Bronchial epithelial cell (primary cell): ENCODE measurements around the gene TM9SF4. TPM values are rescaled to one million over a fixed set of nuclear protein-coding genes. Genes with fewer than 3 reads are reported as not detected.

Experiments
- DNase-seq: peaks from one replicate; pipeline ENCODE4 v3.0.0-alpha.2; 2010; ENCODE audit warnings: low read depth
- FAIRE-seq: peaks from 2 replicates; lab custom pipeline; 2011; peaks lifted over from hg19 to GRCh38; lab: Jason Lieb, UNC
- H3K27me3 ChIP-seq: 2 replicates; pipeline ENCODE4 v1.5.1; 2011; ENCODE audit warnings: low read length; ENCODE audit not compliant: control insufficient read depth, insufficient read depth
- H3K36me3 ChIP-seq: 2 replicates; pipeline ENCODE4 v1.5.1; 2011; ENCODE audit warnings: low read length; ENCODE audit not compliant: control insufficient read depth, insufficient read depth
- H3K4me3 ChIP-seq: 2 replicates; pipeline ENCODE4 v1.5.1; 2011; ENCODE audit warnings: mild to moderate bottlenecking, low read depth, low read length, control low read depth
- CTCF ChIP-seq: IDR thresholded peaks from 2 replicates; pipeline ENCODE4 v1.5.1; 2011; ENCODE audit warnings: mild to moderate bottlenecking, moderate library complexity, low read length, control low read depth, inconsistent platforms; ENCODE audit not compliant: insufficient read depth, severe bottlenecking
- total RNA-seq: library from RNA; depleted of rRNA; stranded (reverse); fragments of >200 nt; gene quantifications from 2 replicates; pipeline ENCODE4 v1.2.1, GENCODE V29; 2014

The TM9SF4 gene
- total RNA-seq, 1 donor from 2014 or later = 19.0 TPM

DNA sequence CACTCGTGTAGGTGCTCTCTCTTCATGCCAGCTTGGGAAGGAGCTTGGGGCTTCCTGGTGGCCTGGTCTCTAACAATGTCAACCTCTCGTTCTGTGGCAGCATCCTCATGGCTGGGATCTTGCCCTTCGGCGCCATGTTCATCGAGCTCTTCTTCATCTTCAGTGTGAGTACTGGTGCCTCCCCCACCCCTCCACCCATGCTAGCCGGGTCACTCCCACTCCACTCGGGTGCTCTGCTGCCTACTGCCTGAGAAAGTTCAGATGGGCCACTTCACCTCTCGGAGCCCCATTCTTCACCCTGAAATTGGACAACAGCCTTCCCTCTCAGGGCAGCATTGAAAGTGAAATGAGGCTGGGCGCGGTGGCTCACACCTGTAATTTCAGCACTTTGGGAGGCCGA, 48.8 kb downstream of the TM9SF4 start:
- H3K27me3 ChIP-seq = no peaks in the 10 kb centered on the region
- TF ChIP-seq CTCF = no peak
- peaks cover 35% of the 10 kb centered on the region for H3K36me3 ChIP-seq
- DNase-seq (no peak), FAIRE-seq (no peak)
- H3K4me3 ChIP-seq = no peak overlapping the region

GRCh38 chr20:32158943-32159660, 49.6 kb downstream of the TM9SF4 start:
- no peak for TF ChIP-seq CTCF
- Histone ChIP-seq H3K4me3 (no peak overlapping the region), H3K36me3 (peaks cover 32% of the 10 kb centered on the region), H3K27me3 (no peaks in the 10 kb centered on the region)
- DNase-seq = peak; percentile 40
- no peak for FAIRE-seq

DNA sequence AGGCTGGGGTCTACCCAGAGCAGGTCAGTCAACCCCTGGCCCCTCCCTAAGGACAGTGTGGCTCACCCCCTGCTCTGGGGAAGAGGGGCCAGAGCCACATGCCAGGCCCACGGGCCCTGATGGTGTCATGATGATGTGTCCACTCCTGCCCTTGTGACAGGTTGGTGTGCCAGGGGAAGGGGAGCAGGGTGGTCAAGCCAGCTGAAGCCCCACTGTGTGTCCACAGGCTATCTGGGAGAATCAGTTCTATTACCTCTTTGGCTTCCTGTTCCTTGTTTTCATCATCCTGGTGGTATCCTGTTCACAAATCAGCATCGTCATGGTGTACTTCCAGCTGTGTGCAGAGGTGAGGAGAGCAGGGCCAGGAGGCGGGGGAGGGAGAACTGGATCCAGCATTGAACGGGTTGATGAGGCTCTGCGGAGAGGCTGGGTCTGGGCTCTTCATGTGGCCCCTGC, 50.3 kb downstream of the TM9SF4 start:
- DNase-seq (no peak), FAIRE-seq (no peak)
- H3K36me3 ChIP-seq = peaks cover 32% of the 10 kb centered on the region
- no peaks in the 10 kb centered on the region for H3K27me3 ChIP-seq
- no peak for TF ChIP-seq CTCF
- no peak overlapping the region for H3K4me3 ChIP-seq

DNA sequence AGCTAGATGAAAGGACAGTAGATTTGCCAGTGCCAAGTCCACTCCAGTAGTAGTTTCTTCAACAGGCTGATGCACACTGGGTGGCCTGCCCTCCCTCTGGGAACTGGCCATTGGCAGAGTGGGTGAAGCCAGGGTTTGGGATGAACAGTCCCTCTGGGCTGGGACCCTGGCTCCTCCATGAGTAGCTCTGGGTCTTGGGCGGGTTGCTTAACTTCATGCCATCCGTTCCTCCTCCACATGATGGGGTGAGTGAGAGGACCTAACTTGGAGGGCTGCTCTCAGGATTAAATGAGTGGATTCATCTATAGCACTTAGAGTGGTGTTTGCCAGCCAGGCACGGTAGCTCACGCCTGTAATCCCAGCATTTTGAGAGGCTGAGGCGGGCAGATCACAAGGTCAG, 50.8 kb downstream of the TM9SF4 start:
- H3K27me3 ChIP-seq = no peaks in the 10 kb centered on the region
- H3K36me3 ChIP-seq = peaks cover 32% of the 10 kb centered on the region
- TF ChIP-seq CTCF = no peak
- FAIRE-seq = no peak
- DNase-seq = no peak
- no peak overlapping the region for H3K4me3 ChIP-seq

DNA sequence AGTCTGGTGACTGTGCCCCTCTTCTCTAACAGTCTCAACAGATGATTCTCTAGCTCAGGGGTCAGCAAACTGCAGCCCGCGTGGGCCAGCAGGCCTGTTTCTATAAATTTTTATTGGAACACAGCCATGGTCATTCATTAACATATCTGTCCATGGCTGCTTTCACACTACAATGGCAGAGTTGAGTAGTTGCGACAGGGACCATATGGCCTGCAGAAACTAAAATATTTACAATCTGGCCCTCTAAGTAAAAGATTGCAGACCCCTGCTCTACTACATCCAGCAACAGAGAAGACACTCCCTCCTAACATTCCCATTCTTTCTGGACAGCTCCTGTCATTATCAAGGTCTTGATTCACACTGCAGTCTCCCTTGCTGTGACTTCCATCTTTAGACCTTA, 52.8 kb downstream of the TM9SF4 start:
- H3K27me3 ChIP-seq = no peaks in the 10 kb centered on the region
- no peak for FAIRE-seq
- no peak for DNase-seq
- no peak for TF ChIP-seq CTCF
- H3K36me3 ChIP-seq = peaks cover 40% of the 10 kb centered on the region
- H3K4me3 ChIP-seq = no peak overlapping the region

GRCh38 chr20:32163951-32164350, 54.4 kb downstream of the TM9SF4 start:
- no peak for FAIRE-seq
- Histone ChIP-seq H3K27me3 (no peaks in the 10 kb centered on the region), H3K4me3 (no peak overlapping the region), H3K36me3 (peaks cover 29% of the 10 kb centered on the region)
- TF ChIP-seq CTCF = no peak
- DNase-seq = no peak
